ENCODE data around the gene NUDT7.

- no peak for TF ChIP-seq CTCF (IDR thresholded peaks at IDR 0.05; ENCODE audit: insufficient read depth, low read length)
- TF ChIP-seq POLR2AphosphoS5 (IDR thresholded peaks at IDR 0.05; ENCODE audit: low read depth): no peak
- no peak for TF ChIP-seq REST (IDR thresholded peaks at IDR 0.05; ENCODE audit: insufficient replicate concordance, low read depth)
- no peak for TF ChIP-seq GABPA (IDR thresholded peaks at IDR 0.05; ENCODE audit: low read depth)
Observed at GRCh38 chr16:77744141-77744540, 21.8 kb downstream of the NUDT7 start.
